ENCODE measurements around the gene LRRC27. TPM values are rescaled to one million over a fixed set of nuclear protein-coding genes. Genes with fewer than 3 reads are reported as not detected.
A peak's percentile ranks its signal among the peaks of the same experiment; 100 is the strongest.

The LRRC27 gene
- total and polyA plus RNA-seq, 7 experiments from 2014 or later: 1.8 to 10.8 (median 6.0) TPM

- intact Hi-C loops (cut with micrococcal nuclease): loop anchor here in 1 of 2 donors (2.0 kb wide), 3 partner anchors 13 to 25 kb away; partner anchors contain the start of gene PWWP2B
Observed at GRCh38 chr10:132421847-132422751, 90.1 kb downstream of the LRRC27 start.

GRCh38 chr10:132422903-132423825 is 91.2 kb downstream of the LRRC27 start:
- POLR2A ChIA-PET: interaction anchor here (1.1 to 1.6 kb wide), 3 partner anchors 12 to 30 kb away, joined by 3 to 4 read pairs (median 3); no protein-coding TSS in a partner anchor
- peak; percentile 60 for ATAC-seq
- Mint-ChIP-seq H3K27me3 (peaks cover 0 to 1% (median 0%) of the 10 kb centered on the region in 5 donors), H3K4me3 (peak overlapping the region; percentile 23 to 72 (median 57)), H3K27ac (peak overlapping the region in 8 of 9 donors; percentile 73 to 95 (median 86)), H3K9me3 (peaks cover 0 to 2% (median 0%) of the 10 kb centered on the region in 11 donors), H3K4me1 (peaks cover 5 to 39% (median 28%) of the 10 kb centered on the region in 7 donors), H3K36me3 (no peaks in the 10 kb centered on the region)
- Histone ChIP-seq H3K36me3 (ENCODE audit: control insufficient read depth in 2 of 3, insufficient read depth in 3 of 3, low read length in 3 of 3) (no peaks in the 10 kb centered on the region), H3K27ac (ENCODE audit: low read depth, low read length) (peak overlapping the region; percentile 53), H3K27me3 (ENCODE audit: control insufficient read depth in 2 of 2, insufficient read depth in 2 of 2, low read length in 2 of 2) (no peaks in the 10 kb centered on the region), H3K9me3 (ENCODE audit: control insufficient read depth in 2 of 3, low read length in 3 of 3) (no peaks in the 10 kb centered on the region), H3K4me3 (ENCODE audit: low read length) (no peak overlapping the region), H3K4me1 (ENCODE audit: control insufficient read depth in 2 of 2, insufficient read depth in 2 of 2, low read length in 2 of 2) (peaks cover 0 to 33% of the 10 kb centered on the region in 2 donors)
- intact Hi-C loops (cut with micrococcal nuclease): loop anchor here in 1 of 2 donors (2.0 kb wide), 2 partner anchors 14 to 24 kb away; no protein-coding TSS in a partner anchor
- DNase-seq: no peak
- CTCF ChIA-PET: interaction anchor here (0.8 to 2.3 kb wide), 2 partner anchors 10 to 23 kb away, joined by 3 to 16 read pairs; no protein-coding TSS in a partner anchor

More at GRCh38 chr10:132421847-132422751, 90.1 kb downstream of the LRRC27 start:
- ATAC-seq: no peak
- no peak overlapping the region for H3K4me3 ChIP-seq (ENCODE audit: low read length)
- H3K9me3 ChIP-seq (ENCODE audit: control insufficient read depth in 2 of 3, low read length in 3 of 3): no peaks in the 10 kb centered on the region
- Mint-ChIP-seq H3K27ac (peak overlapping the region in 8 of 9 donors; percentile 73 to 95 (median 86)), H3K36me3 (no peaks in the 10 kb centered on the region), H3K4me3 (peak overlapping the region; percentile 2 to 72 (median 57)), H3K27me3 (peaks cover 0 to 1% (median 0%) of the 10 kb centered on the region in 5 donors), H3K9me3 (peaks cover 0 to 2% (median 0%) of the 10 kb centered on the region in 11 donors), H3K4me1 (peaks cover 5 to 39% (median 28%) of the 10 kb centered on the region in 7 donors)
- POLR2A ChIA-PET: interaction anchor here (0.6 to 1.7 kb wide), 4 partner anchors 9 to 29 kb away, joined by 3 to 4 read pairs (median 3); no protein-coding TSS in a partner anchor
- no peak for DNase-seq
- H3K27me3 ChIP-seq (ENCODE audit: control insufficient read depth in 2 of 2, insufficient read depth in 2 of 2, low read length in 2 of 2): no peaks in the 10 kb centered on the region
- peaks cover 0 to 33% of the 10 kb centered on the region in 2 donors for H3K4me1 ChIP-seq (ENCODE audit: control insufficient read depth in 2 of 2, insufficient read depth in 2 of 2, low read length in 2 of 2)
- H3K27ac ChIP-seq (ENCODE audit: low read depth, low read length): peak overlapping the region; percentile 53
- CTCF ChIA-PET: interaction anchor here (0.6 to 2.3 kb wide), 2 partner anchors 24 to 138 kb away, joined by 5 to 16 read pairs; no protein-coding TSS in a partner anchor
- peaks cover 0 to 3% (median 0%) of the 10 kb centered on the region in 3 experiments for H3K36me3 ChIP-seq (ENCODE audit: control insufficient read depth in 2 of 3, insufficient read depth in 3 of 3, low read length in 3 of 3)

GRCh38 chr10:132423966-132424861 is 92.2 kb downstream of the LRRC27 start:
- DNase-seq (no peak), ATAC-seq (no peak)
- Histone ChIP-seq H3K27me3 (ENCODE audit: control insufficient read depth in 2 of 2, insufficient read depth in 2 of 2, low read length in 2 of 2) (no peaks in the 10 kb centered on the region), H3K36me3 (ENCODE audit: control insufficient read depth in 2 of 3, insufficient read depth in 3 of 3, low read length in 3 of 3) (no peaks in the 10 kb centered on the region), H3K4me3 (ENCODE audit: low read length) (no peak overlapping the region), H3K4me1 (ENCODE audit: control insufficient read depth in 2 of 2, insufficient read depth in 2 of 2, low read length in 2 of 2) (peaks cover 0 to 33% of the 10 kb centered on the region in 2 donors), H3K9me3 (ENCODE audit: control insufficient read depth in 2 of 3, low read length in 3 of 3) (no peaks in the 10 kb centered on the region), H3K27ac (ENCODE audit: low read depth, low read length) (no peak overlapping the region)
- Mint-ChIP-seq H3K4me3 (peak overlapping the region in 2 of 10 donors; percentile 15 to 58), H3K27me3 (peaks cover 0 to 1% (median 0%) of the 10 kb centered on the region in 5 donors), H3K4me1 (peaks cover 5 to 39% (median 28%) of the 10 kb centered on the region in 7 donors), H3K9me3 (peaks cover 0 to 2% (median 0%) of the 10 kb centered on the region in 11 donors), H3K27ac (peak overlapping the region in 3 of 9 donors; percentile 38 to 95 (median 67)), H3K36me3 (no peaks in the 10 kb centered on the region)
- ChIA-PET CTCF (interaction anchor here (0.8 kb wide), 1 partner anchor 9 kb away, joined by 3 read pairs; no protein-coding TSS in a partner anchor), POLR2A (interaction anchor here (1.6 kb wide), 1 partner anchor 19 kb away, joined by 4 read pairs; no protein-coding TSS in a partner anchor)
- intact Hi-C loops (cut with micrococcal nuclease): loop anchor here in 1 of 2 donors (2.0 kb wide), 2 partner anchors 15 to 23 kb away; no protein-coding TSS in a partner anchor

- H3K4me1 ChIP-seq (ENCODE audit: control insufficient read depth in 2 of 2, insufficient read depth in 2 of 2, low read length in 2 of 2): peaks cover 0 to 29% of the 10 kb centered on the region in 2 donors
- peak overlapping the region in 1 of 9 donors; percentile 67 for H3K27ac Mint-ChIP-seq
- CTCF ChIA-PET: no interaction called here
Observed at GRCh38 chr10:132425029-132425756, 93.2 kb downstream of the LRRC27 start.

GRCh38 chr10:132425757-132426155 is 93.8 kb downstream of the LRRC27 start:
- Histone ChIP-seq H3K4me1 (ENCODE audit: control insufficient read depth in 2 of 2, insufficient read depth in 2 of 2, low read length in 2 of 2) (peaks cover 0 to 27% of the 10 kb centered on the region in 2 donors), H3K27ac (ENCODE audit: low read depth, low read length) (no peak overlapping the region), H3K9me3 (ENCODE audit: control insufficient read depth in 2 of 3, low read length in 3 of 3) (no peaks in the 10 kb centered on the region), H3K36me3 (ENCODE audit: control insufficient read depth in 2 of 3, insufficient read depth in 3 of 3, low read length in 3 of 3) (no peaks in the 10 kb centered on the region), H3K27me3 (ENCODE audit: control insufficient read depth in 2 of 2, insufficient read depth in 2 of 2, low read length in 2 of 2) (no peaks in the 10 kb centered on the region), H3K4me3 (ENCODE audit: low read length) (no peak overlapping the region)
- Mint-ChIP-seq H3K27ac (peak overlapping the region in 2 of 9 donors; percentile 3 to 58), H3K9me3 (peaks cover 0 to 2% (median 0%) of the 10 kb centered on the region in 11 donors), H3K36me3 (no peaks in the 10 kb centered on the region), H3K4me1 (peaks cover 12 to 41% (median 25%) of the 10 kb centered on the region in 7 donors), H3K27me3 (peaks cover 0 to 1% (median 0%) of the 10 kb centered on the region in 5 donors), H3K4me3 (no peak overlapping the region)
- DNase-seq: no peak
- ChIA-PET CTCF (no interaction called here), POLR2A (no interaction called here)
- intact Hi-C loops (cut with micrococcal nuclease): no loop called here
- no peak for ATAC-seq

More at GRCh38 chr10:132425029-132425756, 93.2 kb downstream of the LRRC27 start:
- POLR2A ChIA-PET: no interaction called here
- DNase-seq: no peak
- H3K27ac ChIP-seq (ENCODE audit: low read depth, low read length): no peak overlapping the region
- no peak overlapping the region for H3K4me3 ChIP-seq (ENCODE audit: low read length)
- no peaks in the 10 kb centered on the region for H3K9me3 ChIP-seq (ENCODE audit: control insufficient read depth in 2 of 3, low read length in 3 of 3)
- Mint-ChIP-seq H3K36me3 (no peaks in the 10 kb centered on the region), H3K4me3 (no peak overlapping the region), H3K27me3 (peaks cover 0 to 1% (median 0%) of the 10 kb centered on the region in 5 donors), H3K9me3 (peaks cover 0 to 2% (median 0%) of the 10 kb centered on the region in 11 donors), H3K4me1 (peaks cover 10 to 43% (median 28%) of the 10 kb centered on the region in 7 donors)
- intact Hi-C loops (cut with micrococcal nuclease): no loop called here
- H3K27me3 ChIP-seq (ENCODE audit: control insufficient read depth in 2 of 2, insufficient read depth in 2 of 2, low read length in 2 of 2): no peaks in the 10 kb centered on the region
- ATAC-seq: no peak
- H3K36me3 ChIP-seq (ENCODE audit: control insufficient read depth in 2 of 3, insufficient read depth in 3 of 3, low read length in 3 of 3): no peaks in the 10 kb centered on the region
